HG02588 (cell line): ENCODE results near the gene DOCK4.
"Not testable (repeated sequence)": the region's sequence is repeated elsewhere in the genome, so short reads cannot be mapped to it uniquely, and the experiment has no call there.

Experiments
- ATAC-seq: cut with Tn5 transposase; IDR thresholded peaks from one replicate; pipeline ENCODE4 v1.9.1; 2021; ENCODE audit warnings: mild to moderate bottlenecking, moderate library complexity; ENCODE audit not compliant: unreplicated experiment

Gene DOCK4

DNA sequence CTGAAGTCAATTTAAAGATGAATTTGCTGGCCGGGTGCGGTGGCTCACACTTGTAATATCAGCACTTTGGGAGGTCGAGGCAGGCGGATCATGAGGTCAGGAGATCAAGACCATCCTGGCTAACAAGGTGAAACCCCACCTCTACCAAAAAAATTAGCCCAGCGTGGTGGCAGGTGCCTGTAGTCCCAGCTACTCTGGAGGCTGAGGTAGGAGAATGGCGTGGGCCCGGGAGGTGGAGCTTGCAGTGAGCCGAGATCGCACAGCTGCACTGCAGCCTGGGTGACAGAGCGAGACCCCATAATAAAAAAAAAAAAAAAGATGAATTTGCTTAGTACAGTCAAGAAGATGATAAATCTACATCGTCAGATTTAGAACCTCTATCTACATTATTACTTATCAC is 288.8 kb downstream of the DOCK4 start:
- not testable (repeated sequence) for ATAC-seq

DNA sequence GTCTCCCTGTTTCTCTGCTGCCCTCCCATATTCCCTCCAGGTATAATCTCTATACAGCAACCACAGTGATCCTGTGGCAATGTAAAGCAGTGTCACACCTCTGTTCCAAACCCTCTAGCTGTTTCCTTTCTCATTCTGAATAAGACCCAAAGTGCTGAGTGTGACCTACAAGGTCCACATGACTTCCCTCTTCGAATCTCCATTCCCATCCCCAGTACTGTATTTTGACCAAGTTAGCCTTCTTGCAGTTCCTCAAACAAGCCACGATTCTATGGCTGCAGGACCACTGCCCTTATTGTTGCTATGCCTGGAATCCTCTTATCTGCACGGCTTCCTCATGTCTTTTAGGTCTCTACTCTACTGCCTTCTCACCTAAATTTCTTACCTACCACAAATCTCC is 291.9 kb downstream of the DOCK4 start:
- no peak for ATAC-seq

DNA sequence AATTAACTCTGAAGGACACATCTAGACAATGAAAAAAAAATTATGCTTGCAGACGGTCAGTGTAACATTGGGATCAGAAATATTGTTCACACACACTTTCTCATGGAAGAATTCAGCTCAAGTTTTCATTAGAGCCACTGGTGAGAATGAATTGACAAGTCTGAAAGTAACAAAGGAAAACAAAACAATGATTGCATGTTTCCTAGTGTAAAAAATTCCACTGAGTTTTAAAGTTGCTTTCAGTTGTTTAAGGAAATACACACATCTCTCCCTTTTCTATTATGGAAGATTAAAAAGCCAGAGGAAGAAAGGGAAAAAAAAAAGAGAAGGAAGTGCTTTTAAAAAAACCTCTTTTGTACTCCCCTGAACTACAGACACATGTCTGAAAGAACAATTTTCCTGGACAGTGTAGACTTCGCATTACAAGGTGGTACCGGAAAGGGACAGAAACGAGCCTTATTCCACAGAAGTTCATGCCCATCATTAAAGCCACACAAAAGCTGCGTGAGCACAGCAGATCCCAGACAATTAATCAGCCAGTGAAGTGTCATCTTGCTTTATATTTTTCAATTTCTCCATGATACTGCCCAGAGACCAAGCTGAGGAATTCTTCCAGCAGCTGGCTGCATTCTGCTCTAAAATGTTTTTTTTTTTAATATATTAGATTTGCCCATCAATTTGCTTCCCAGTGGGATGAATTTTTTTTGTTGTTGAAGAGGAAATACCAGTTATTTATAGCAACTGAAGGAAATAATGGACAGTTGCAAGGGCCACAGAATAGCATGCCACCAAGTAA is 294.8 kb downstream of the DOCK4 start:
- ATAC-seq, result no peak

DNA sequence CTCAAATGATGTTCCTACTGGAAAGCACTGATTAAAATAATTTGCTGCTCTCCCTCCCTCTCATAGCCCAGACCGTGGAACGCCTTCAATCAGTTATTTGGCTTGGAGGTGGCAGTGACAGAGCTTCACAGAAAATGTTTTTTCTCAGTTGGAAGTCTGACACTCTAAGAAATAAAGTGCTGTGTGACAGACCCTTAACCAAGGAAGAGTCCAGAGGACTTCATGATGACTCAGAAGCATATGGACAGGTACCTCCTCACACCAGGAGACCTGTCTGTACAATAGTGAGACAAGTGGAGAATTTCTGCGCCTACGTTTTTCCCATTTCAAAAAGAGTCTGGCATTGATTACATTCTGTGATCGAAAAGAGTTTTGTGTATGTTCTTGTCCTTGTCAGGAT is 295.5 kb downstream of the DOCK4 start:
- ATAC-seq, result no peak

DNA sequence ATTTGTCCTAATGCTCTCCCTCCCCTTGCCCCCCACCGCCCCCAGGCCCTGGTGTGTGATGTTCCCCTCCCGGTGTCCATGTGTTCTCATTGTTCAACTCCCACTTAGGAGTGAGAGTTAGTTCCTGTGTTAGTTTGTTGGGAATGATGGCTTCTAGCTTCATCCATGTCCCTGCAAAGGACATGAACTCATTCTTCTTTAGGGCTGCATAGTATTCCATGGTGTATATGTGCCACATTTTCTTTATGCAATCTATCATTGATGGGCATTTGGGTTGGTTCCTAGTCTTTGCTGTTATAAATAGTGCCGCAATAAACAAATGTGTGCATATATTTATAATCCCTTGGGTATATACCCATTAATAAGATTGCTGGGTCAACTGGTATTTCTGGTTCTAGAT is 297.5 kb downstream of the DOCK4 start:
- not testable (repeated sequence) for ATAC-seq

DNA sequence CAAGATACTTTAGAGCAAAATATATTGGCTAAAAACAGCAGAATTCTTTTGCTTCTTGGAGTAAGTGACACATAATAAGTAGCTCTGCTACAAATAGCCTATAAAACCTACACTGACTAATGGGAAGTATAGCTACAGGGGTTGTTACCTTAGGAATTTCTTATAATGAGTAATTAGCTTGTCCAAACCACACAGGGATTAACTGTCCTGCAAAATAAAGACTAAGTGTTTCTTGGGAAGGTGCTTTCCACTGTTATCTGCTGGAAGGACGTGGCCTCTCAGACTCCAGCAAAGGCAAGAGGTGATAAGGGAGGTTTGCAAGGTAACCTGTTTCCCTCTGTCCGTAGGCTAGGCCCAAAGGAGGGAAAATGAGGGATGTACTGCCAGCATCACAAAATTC is 302.4 kb downstream of the DOCK4 start:
- no peak for ATAC-seq

DNA sequence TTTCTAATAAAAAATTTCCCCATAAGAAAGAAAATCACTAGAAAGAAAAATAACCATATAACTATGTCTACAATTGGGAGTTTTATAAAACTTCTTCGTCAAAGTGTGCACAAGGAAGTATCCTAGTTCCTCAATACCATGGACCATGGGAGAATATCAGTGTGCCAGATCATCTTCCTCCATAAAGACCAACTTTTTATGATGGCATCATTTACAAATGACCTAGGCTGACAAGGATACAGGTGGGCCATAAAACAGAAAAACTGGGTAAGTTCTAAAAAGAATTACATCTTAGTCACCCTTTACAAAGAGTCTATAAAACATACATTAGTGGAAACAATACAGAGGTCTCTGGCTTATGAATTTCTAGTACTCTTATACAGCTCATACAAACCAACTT is 303.2 kb downstream of the DOCK4 start:
- no peak for ATAC-seq

DNA sequence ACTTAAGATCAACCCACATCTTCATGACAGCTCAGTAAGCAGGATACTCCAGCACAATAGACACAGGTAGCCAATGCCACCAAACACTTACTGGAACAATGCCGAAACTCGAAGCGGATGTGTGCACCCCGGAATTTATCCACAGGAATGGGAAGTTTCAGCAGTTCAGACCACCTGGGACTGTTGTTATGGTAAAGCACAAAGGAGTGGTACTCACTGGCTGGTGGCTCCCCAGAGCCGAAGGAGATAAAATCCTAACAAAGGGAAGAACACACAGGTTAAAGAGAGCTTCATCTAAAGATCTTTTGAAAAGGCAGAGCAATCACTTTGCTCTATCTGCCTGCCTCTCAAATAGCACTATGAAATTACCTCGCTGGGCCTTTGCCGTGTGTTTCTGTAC is 305.9 kb downstream of the DOCK4 start:
- no peak for ATAC-seq

DNA sequence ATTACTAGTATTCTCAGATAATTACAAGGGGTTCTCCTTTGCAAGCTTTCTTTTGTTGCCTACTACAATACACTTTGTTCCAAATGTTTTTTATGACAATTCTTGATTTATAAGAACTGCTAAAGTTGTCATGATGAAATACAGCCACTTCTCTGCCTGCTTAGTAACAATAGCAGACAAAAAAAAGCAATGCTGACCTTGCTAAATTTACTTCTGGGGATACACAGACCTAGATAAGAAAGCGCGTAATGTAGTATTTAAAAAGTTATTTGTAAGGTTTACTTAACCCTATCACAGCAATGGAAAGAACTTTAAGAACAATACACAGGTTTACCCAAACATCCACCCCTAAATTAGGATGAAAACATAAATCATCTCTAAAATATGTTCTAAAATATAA is 311.1 kb downstream of the DOCK4 start:
- ATAC-seq, result no peak

DNA sequence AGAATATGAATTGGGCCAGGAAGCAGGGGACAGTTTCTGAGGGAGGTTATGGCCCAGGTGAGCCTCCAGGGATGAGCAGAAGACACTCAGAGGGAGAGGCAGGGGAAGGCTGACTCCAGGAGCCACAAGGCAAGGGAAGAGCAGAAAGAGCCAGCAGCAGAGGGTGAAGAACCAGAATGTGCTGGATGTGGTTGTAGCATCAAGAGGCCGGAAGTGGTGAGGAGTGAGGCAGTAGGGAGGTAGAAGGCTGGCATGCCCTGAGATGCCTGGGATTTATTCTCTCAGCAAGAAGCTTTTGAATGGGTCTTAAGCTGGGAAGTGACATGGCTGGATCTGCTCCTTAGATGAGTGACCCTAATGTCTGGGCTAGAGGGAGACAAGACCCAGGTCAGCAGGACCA is 311.7 kb downstream of the DOCK4 start:
- no peak for ATAC-seq

DNA sequence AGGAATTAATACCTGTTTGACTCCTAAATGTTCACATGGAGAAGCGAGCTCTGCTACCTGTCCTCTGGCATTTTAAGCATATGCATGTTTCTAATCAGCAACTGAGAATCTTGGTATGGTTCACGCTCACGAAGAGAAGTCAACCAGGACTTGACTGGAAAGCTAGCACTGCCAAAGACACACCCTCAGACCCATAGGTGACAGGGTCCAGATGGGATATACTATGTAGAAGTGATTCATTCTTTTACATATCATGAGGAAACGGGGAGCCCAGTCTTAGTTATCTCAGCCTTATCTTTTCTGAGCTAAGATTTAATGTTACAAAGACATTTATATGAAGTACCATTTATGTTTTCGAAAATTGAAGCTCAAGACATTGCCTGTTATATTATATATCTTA is 313.0 kb downstream of the DOCK4 start:
- ATAC-seq, result no peak

DNA sequence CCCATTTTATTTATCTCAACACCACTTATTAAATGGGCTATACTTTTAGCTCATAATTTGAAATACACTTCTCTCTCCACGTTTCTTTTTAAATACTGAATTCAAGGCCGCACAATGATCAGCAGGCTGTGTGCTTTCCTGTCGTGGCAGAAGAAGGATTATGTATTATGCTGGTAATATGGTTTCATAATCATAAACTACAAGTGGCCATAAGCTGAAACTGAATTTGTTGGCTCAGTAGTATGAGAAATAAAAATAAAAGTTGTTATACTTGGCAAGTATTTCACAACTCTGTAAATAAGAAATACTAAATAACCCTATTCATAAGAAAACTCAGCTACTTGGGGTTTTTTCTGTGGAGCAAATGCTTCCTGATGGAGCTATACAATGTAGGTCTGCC is 313.6 kb downstream of the DOCK4 start:
- no peak for ATAC-seq

DNA sequence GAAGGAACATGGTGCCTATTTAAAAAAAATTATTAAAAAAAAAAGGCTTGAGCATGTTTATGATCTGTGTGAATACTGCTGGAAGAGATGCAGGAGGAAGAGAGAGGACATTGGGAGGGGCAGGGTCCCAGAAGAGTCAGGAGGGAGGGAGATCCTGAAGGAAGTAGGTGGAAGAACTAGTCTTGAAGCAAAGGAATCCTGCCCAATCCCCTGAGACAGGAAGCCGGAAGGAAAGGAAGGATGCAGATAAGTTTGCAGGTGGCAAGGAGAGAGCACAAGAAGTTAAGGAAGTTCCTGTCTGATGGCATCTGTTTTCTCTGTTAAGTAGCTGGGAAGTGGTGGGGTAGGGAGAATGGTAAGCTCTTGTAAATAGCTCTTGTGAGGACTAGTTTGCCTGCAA is 318.5 kb downstream of the DOCK4 start:
- no peak for ATAC-seq

DNA sequence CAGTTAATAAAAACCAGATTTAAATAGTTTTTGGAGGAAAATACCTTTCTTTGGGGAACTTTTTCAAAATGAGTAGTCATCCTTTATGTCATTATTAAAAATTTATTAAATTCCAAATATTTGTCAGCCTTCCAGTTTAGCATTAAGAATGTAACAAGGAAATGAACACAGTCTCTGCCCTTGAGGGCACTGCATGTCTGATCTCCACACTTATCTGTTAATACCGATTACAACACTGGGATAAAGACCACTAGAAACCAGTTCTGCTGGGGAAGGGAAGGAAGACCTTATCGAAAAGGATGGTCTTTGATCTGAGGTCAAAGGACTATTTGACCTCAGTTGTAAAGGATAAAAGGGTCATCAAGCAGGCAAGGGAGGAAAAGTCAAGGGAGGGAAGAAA is 320.0 kb downstream of the DOCK4 start:
- ATAC-seq, result no peak

DNA sequence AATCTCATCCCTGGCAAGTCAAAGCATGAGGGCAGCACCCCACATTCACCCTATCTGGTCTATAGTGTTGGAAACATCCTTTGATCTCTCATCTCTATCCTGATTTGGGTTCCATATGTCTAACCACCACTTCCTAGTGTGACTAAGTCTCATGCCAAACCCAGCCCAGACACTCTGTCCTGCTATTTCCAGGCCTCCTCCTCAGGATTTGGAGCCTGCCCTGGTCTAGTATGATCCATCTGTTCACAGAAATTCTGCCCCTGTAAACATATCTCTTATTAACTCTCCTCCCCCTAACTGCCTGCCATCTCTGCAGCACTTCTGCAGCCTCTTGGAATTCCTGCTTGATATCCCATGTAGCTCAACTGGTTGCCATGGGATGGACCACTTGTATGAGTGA is 323.0 kb downstream of the DOCK4 start:
- no peak for ATAC-seq

DNA sequence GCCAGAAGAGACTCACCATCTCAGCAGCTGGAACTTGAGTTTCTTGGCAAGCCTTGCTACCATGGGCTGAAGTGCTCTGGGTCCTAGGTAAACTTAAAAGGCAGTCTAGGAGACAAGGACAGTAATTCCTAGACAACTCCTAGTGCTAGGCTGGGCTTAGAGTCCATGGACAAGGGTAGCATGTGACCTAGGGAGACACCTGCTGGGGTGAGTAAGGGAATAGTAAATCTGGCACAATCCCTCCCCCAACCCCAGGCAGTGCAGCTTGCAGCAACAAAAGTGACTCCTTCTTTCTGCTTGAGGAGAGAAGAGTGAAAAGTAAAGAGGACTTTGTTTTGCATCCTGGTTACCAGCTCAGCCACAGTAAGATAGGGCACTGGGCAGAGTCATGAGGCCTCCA is 327.4 kb downstream of the DOCK4 start:
- ATAC-seq, result no peak

DNA sequence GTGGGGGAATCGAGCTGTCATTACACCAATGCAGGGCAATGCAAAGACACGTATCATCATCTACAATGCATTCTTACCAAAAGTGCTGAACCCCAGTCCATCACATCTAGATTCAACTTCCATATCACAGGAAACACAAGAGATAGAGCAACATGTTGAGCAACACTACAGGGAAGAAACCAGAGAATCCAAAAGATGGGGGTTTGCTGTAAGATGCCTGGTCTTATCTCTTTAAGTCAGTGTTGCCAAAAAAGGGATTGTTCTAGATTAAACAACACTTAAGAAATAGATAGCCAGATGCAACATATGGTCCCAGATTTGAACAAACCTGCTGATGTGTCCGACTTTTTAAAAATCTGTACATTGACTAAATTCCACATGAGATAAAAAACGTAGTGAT is 328.3 kb downstream of the DOCK4 start:
- no peak for ATAC-seq

DNA sequence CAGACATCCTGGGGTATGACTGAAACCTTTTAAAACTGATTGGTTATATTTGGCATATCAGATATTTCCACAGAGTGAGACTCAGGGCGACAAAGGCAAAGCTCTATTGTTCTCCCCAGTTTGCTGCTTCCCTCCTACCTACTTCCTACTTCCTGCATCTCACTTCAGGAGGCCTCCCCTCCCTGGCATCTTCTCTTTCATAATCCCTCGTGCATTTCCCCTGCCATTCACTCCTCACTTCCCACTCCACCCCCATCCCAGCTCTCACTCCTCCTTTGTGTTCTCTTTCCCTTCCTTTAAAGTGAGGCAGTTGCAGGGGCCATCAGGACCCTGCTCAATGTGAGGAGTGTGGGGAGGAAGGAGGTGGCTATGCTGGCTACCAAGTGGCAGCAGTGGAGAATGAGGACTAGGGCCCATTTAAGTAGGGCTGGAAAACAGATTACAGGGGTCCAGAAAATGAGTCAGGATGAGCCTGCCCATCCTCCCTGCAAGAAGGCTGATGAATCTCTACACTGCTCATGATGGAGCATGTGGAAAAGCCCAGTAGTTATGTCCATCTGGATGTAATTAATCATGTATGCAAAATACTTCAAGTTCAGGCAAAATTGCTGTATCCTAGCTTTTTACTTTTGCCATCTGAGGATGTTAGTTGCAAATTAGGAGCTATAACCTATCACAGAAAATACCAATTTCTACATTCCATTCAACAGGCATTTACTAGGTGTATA is 332.1 kb downstream of the DOCK4 start:
- ATAC-seq, result no peak

DNA sequence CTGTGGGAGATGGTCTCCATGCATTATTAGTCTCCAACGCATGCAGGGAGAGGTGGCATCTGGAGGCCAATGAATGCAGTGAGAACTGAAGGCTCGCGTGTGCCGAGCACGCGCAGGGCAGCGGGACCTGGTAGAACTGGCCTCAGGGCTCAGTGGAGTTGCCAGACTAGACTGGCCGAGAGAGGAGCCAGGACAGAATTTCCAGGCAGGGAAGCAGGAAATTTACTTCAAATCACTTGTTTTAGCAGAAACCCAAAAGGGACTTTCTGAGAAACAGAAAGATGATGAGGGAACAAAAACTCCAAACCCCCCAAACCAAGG is 332.9 kb downstream of the DOCK4 start:
- no peak for ATAC-seq

DNA sequence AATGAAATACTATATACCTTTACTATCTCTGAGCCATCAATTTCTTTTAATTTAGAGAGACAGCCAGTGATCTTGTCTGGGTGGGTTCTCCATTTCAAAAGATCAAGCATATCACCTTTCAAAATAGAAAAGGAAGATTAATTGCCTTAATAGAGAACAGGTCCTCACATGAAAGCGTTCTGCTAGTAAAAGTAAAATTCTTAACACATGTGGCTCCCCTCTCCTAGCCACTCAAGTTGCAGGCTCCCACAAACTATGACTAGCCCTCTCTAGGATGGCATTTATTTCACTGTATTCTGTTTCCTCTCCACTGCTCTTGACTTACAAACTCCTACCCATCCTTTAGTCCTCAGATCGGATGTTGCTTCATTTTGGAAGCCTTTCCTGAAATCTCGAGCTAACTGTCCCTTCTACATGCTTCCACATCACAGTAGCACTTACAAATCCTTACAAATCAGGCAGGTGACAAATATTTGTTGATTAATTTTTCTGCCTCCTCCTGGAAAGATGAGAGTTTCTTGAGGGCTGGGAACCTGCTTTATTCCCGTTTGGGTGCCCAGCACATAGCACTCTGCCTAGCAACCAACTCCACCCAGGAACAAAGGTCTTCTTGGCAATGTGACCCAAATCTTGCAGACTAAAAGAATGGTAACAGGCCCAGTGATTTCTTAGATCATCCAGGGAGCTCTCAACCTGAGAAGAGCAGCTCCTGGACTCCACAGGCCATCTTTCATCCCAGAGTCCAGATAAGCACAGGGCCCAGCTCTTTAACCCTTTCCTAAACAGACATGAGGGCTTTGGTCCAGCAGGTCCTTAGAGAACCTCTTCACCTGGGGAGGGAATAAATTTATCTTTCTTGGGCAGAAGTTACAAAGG is 333.5 kb downstream of the DOCK4 start:
- no peak for ATAC-seq

DNA sequence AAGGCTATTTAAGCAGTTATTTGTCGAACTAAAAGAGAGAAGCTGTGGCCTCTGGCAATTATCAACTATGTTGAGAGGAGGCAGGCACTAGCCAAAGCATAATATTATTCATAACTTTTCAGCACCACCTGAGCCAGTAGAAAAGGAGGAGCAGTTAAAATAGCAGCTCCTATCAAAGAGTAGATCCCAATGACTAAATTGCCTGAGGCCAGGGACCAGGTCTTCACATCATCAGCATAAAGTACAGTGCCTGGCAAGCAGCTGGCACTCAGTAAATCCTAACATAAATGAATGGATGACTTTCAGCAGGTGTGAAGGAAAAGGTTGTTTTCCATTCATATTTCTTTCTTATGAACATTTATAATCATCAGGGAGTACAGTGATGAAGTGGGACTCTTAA is 334.9 kb downstream of the DOCK4 start:
- ATAC-seq, result no peak

DNA sequence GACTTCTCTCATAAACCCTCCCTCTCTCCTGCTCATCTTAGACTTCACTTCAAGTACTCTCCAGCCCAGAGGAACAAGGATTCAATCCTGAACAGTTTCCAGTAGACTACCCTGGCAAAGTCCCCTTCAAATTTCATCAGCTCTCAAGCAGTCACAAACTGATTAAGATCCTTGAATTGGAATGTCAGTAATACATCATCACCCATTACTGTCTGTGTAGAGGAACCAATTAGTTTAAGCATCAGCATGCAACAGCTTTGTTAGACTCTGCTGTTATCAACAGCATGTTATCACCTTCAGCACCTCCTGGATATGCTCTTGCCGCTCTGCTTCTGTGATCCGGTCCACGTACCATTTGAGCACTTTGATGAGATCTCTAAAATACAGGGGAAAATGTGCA is 336.9 kb downstream of the DOCK4 start:
- ATAC-seq, result no peak
